Upper lobe of left lung (tissue), 4 donors: ENCODE measurements around the gene USP24.

Experiments
- POLR2AphosphoS5 ChIP-seq, 2 donors: sonication (generic); formaldehyde crosslinking; IDR thresholded peaks; one replicate each; pipeline ENCODE4 v1.5.1; 2017; ENCODE audit warnings: antibody characterized with exemption in 2 of 2
- TF ChIP-seq, protein P1 (sequence below), 6 experiments: fragments of 450-650 bp in 4 of 6; fragments of 200-600 bp in 2 of 6; sonication (generic) in 2 of 6; IDR thresholded peaks; one replicate each; pipeline ENCODE4 v1.5.1; 2016 to 2019; ENCODE audit warnings: antibody characterized with exemption in 6 of 6

DNA sequence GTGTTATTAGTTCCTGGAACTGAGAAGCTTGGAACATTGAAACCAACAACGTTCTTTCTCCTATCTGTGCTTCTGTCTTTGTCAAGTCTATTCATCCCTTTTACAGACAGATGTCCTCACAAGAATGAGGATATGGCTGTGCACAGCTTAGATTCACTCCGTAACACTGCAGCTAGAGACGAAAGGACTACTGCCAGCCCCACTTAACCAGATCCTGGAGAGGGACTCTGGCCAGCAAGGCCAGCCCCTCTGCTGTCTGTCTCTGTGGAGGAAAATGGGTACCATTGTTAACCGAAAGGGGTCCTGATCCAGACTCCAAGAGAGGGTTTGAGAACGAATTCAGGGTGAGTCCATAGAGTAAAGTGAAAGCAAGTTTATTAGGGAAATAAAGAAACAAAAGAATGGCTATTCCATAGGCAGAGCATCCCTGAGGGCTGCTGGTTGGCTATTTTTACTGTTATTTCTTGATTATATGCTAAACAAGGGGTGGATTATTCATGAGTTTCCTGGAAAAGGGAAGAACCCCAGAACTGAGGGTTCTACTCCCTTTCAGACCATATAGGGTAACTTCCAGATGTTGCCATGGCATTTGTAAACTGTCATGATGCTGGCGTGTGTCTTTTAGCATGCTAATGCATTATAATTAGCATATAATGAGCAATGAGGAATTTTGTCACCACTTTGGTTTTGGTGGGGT, 17.4 kb upstream of the USP24 start:
- TF ChIP-seq, protein P1, sequence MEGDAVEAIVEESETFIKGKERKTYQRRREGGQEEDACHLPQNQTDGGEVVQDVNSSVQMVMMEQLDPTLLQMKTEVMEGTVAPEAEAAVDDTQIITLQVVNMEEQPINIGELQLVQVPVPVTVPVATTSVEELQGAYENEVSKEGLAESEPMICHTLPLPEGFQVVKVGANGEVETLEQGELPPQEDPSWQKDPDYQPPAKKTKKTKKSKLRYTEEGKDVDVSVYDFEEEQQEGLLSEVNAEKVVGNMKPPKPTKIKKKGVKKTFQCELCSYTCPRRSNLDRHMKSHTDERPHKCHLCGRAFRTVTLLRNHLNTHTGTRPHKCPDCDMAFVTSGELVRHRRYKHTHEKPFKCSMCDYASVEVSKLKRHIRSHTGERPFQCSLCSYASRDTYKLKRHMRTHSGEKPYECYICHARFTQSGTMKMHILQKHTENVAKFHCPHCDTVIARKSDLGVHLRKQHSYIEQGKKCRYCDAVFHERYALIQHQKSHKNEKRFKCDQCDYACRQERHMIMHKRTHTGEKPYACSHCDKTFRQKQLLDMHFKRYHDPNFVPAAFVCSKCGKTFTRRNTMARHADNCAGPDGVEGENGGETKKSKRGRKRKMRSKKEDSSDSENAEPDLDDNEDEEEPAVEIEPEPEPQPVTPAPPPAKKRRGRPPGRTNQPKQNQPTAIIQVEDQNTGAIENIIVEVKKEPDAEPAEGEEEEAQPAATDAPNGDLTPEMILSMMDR (IDR thresholded peaks at IDR 0.05), result no peak
- no peak for TF ChIP-seq POLR2AphosphoS5 (IDR thresholded peaks at IDR 0.05)
